DND-41 (cell line): Measurements from ENCODE around the gene CCBE1.

Source experiments
- CTCF ChIP-seq: IDR thresholded peaks from 2 replicates; pipeline ENCODE4 v1.5.1; 2012; ENCODE audit warnings: borderline replicate concordance, low read length, moderate library complexity, mild to moderate bottlenecking; ENCODE audit not compliant: poor library complexity, severe bottlenecking; ENCODE audit errors: extremely low read depth
- EZH2 ChIP-seq: IDR thresholded peaks from 3 replicates; pipeline ENCODE4 v1.6.1; 2012; ENCODE audit warnings: borderline replicate concordance, low read depth, mild to moderate bottlenecking, moderate library complexity, low read length, inconsistent platforms; ENCODE audit not compliant: severe bottlenecking

GRCh38 chr18:59658941-59659340 lies 38.3 kb downstream of the CCBE1 start:
- no peak for TF ChIP-seq CTCF
- TF ChIP-seq EZH2, result no peak
